CD14-positive monocyte (primary cell): ENCODE data around the gene CCDC194. TPM values are rescaled to one million over a fixed set of nuclear protein-coding genes. Genes with fewer than 3 reads are reported as not detected.

Source experiments
- DNase-seq, 3 donors: peaks; one replicate each; pipeline ENCODE4 v3.0.0-alpha.2; 2011 to 2022
- H2AFZ ChIP-seq: 2 replicates; pipeline ENCODE4 v1.6.0; 2012; ENCODE audit warnings: mild to moderate bottlenecking, low read depth, low read length, inconsistent platforms; ENCODE audit not compliant: insufficient read depth, poor library complexity, severe bottlenecking
- H3K27ac ChIP-seq, 2 donors: 1 replicate in 1 of 2; 2 replicates in 1 of 2; pipeline ENCODE4 v1.5.1; 2012 to 2013; ENCODE audit warnings: low read length in 2 of 2, control low read depth in 1 of 2, inconsistent platforms in 1 of 2, low read depth in 1 of 2, mild to moderate bottlenecking in 1 of 2
- H3K27me3 ChIP-seq, 2 donors: one replicate each; pipeline versions ENCODE4 v1.6.0 to v1.6.1; 2011 to 2013; ENCODE audit warnings: low read length in 2 of 2; ENCODE audit not compliant: control insufficient read depth in 2 of 2, insufficient read depth in 2 of 2
- H3K36me3 ChIP-seq, 2 donors: replicated peaks in 1 of 2; 1 replicate in 1 of 2; 2 replicates in 1 of 2; pipeline versions ENCODE4 v1.5.1 to v1.6.1; 2012 to 2013; ENCODE audit warnings: low read length in 2 of 2, control low read depth in 1 of 2, inconsistent platforms in 1 of 2, mild to moderate bottlenecking in 1 of 2; ENCODE audit not compliant: insufficient read depth in 2 of 2, control insufficient read depth in 1 of 2
- H3K4me1 ChIP-seq, 2 donors: 1 replicate in 1 of 2; 2 replicates in 1 of 2; pipeline versions ENCODE4 v1.5.1 to v1.6.1; 2012 to 2013; ENCODE audit warnings: low read length in 2 of 2, control low read depth in 1 of 2, inconsistent platforms in 1 of 2, mild to moderate bottlenecking in 1 of 2, moderate library complexity in 1 of 2; ENCODE audit not compliant: insufficient read depth in 2 of 2, control insufficient read depth in 1 of 2
- H3K4me2 ChIP-seq: replicated peaks from 2 replicates; pipeline ENCODE3; 2012; ENCODE audit warnings: low read length, moderate library complexity, mild to moderate bottlenecking; ENCODE audit not compliant: poor library complexity, severe bottlenecking; ENCODE audit errors: extremely low read depth
- H3K4me3 ChIP-seq, 3 experiments: fragments of 200-600 bp in 1 of 3; sonication (generic) in 1 of 3; replicated peaks in 1 of 3; 1 replicate in 2 of 3; 2 replicates in 1 of 3; pipeline ENCODE4 v1.5.1; 2011 to 2013; ENCODE audit warnings: low read length in 3 of 3, mild to moderate bottlenecking in 3 of 3, control low read depth in 2 of 3, low read depth in 2 of 3, inconsistent platforms in 1 of 3, moderate library complexity in 1 of 3
- H3K79me2 ChIP-seq: 2 replicates; pipeline ENCODE4 v1.6.0; 2012; ENCODE audit warnings: mild to moderate bottlenecking, control low read depth, inconsistent platforms, low read length, moderate library complexity; ENCODE audit not compliant: insufficient read depth
- H3K9ac ChIP-seq: 2 replicates; pipeline ENCODE4 v1.6.0; 2017; ENCODE audit warnings: low read length, mild to moderate bottlenecking; ENCODE audit not compliant: insufficient read depth, poor library complexity, severe bottlenecking
- H3K9me3 ChIP-seq, 2 donors: replicated peaks in 1 of 2; 1 replicate in 1 of 2; 2 replicates in 1 of 2; pipeline versions ENCODE4 v1.5.1 to v1.6.1; 2012 to 2013; ENCODE audit warnings: low read length in 2 of 2, control low read depth in 1 of 2; ENCODE audit not compliant: control insufficient read depth in 1 of 2, insufficient read depth in 1 of 2
- H4K20me1 ChIP-seq: 2 replicates; pipeline ENCODE4 v1.6.0; 2012; ENCODE audit warnings: mild to moderate bottlenecking, low read length, control low read depth, moderate library complexity; ENCODE audit not compliant: insufficient read depth
- H3K27ac Mint-ChIP-seq, 7 donors: one replicate each; pipeline ENCODE4 v1.8.0; 2020; ENCODE audit warnings: mild to moderate bottlenecking in 7 of 7, mixed read lengths in 7 of 7, moderate library complexity in 6 of 7, inconsistent platforms in 2 of 7
- H3K27me3 Mint-ChIP-seq, 3 donors: one replicate each; pipeline ENCODE4 v1.8.0; 2021 to 2022; ENCODE audit warnings: low read depth in 3 of 3, mild to moderate bottlenecking in 3 of 3, mixed read lengths in 3 of 3, moderate library complexity in 3 of 3, inconsistent platforms in 1 of 3
- H3K36me3 Mint-ChIP-seq, 2 donors: one replicate each; pipeline ENCODE4 v1.8.0; 2020; ENCODE audit warnings: mixed read lengths in 2 of 2, inconsistent platforms in 1 of 2, mild to moderate bottlenecking in 1 of 2
- H3K4me1 Mint-ChIP-seq: one replicate; pipeline ENCODE4 v1.8.0; 2020; ENCODE audit warnings: mild to moderate bottlenecking, mixed read lengths
- H3K4me3 Mint-ChIP-seq, 2 donors: one replicate each; pipeline ENCODE4 v1.8.0; 2020; ENCODE audit warnings: mild to moderate bottlenecking in 2 of 2, mixed read lengths in 2 of 2, moderate library complexity in 1 of 2
- H3K9me3 Mint-ChIP-seq, 7 donors: one replicate each; pipeline ENCODE4 v1.8.0; 2020 to 2022; ENCODE audit warnings: mixed read lengths in 7 of 7, mild to moderate bottlenecking in 6 of 7, moderate library complexity in 6 of 7, inconsistent platforms in 2 of 7
- CTCF ChIP-seq: fragments of 200-600 bp; IDR thresholded peaks from one replicate; pipeline ENCODE4 v1.8.0; 2022; ENCODE audit warnings: antibody characterized with exemption, mild to moderate bottlenecking
- WGBS: methylation state at CpG from one replicate; pipeline ENCODE4 v1.1.5; 2013; ENCODE audit warnings: missing lambda C conversion rate; ENCODE audit not compliant: insufficient coverage; 5-methylcytosine and 5-hydroxymethylcytosine counted together
- intact Hi-C, 2 donors: fragments of 100-400 bp; cut with micrococcal nuclease; formaldehyde crosslinking; loops; one replicate each; pipeline versions ENCODE4 v1.15.0 to v1.15.1; 2023
- polyA plus RNA-seq, 3 donors: library from polyadenylated mRNA; depleted of rRNA in 1 of 3; unstranded in 2 of 3; stranded (reverse) in 1 of 3; fragments of 300-500 nt in 2 of 3; fragments of >200 nt in 1 of 3; fragmentation: Illumina TruSeq in 2 of 3; gene quantifications; 1 replicate in 2 of 3; 2 replicates in 1 of 3; pipeline ENCODE4 v1.2.3, GENCODE V29; 2012 to 2021

The CCDC194 gene
- polyA plus RNA-seq, 3 donors: 0.52 TPM; not detected in 2

DNA sequence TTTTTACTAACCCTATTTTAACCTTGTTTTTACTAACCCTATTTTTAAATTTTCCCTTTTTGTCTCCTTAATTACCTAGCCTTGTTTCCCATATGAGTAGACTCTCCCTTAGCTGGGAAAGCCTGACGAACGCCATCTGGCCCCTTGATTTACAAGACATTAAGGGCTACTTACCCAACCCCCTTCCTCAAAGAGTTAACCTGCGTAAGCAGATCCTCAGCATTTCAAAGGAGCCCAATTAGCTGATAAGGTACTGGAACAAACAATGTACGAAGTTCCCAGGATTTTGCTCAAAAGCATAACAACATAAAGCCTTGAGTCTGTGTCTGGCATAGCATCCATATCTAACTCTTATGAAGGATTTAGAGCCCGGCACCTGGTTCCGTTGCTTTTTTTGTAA, 21.1 kb upstream of the CCDC194 start:
- H3K79me2 ChIP-seq: peaks cover under 1% of the 10 kb centered on the region

GRCh38 chr19:17414097-17414496, 20.1 kb upstream of the CCDC194 start:
- Histone ChIP-seq H3K9ac (no peak overlapping the region), H3K27me3 (no peaks in the 10 kb centered on the region), H3K4me2 (no peak overlapping the region), H3K36me3 (peaks cover 36 to 56% of the 10 kb centered on the region in 2 donors), H3K4me1 (peaks cover 3 to 4% of the 10 kb centered on the region in 2 donors), H3K4me3 (no peak overlapping the region), H3K27ac (no peak overlapping the region), H3K9me3 (no peaks in the 10 kb centered on the region), H3K79me2 (peaks cover 11% of the 10 kb centered on the region), H2AFZ (no peak overlapping the region), H4K20me1 (peaks cover 25% of the 10 kb centered on the region)
- H3K4me3 Mint-ChIP-seq: no peak overlapping the region
- no peaks in the 10 kb centered on the region for H3K27me3 Mint-ChIP-seq
- H3K4me1 Mint-ChIP-seq: peaks cover 16% of the 10 kb centered on the region
- H3K27ac Mint-ChIP-seq: no peak overlapping the region
- intact Hi-C loops: no loop called here
- TF ChIP-seq CTCF: no peak
- no peak for DNase-seq
- H3K36me3 Mint-ChIP-seq: peaks cover 46 to 67% of the 10 kb centered on the region in 2 donors
- no peaks in the 10 kb centered on the region for H3K9me3 Mint-ChIP-seq
- 95% methylated on average over 8 of the region's 8 CpGs for WGBS

More for the DNA sequence above, 21.1 kb upstream of the CCDC194 start:
- peaks cover 7 to 12% of the 10 kb centered on the region in 2 donors for H3K4me1 ChIP-seq
- no peaks in the 10 kb centered on the region for H3K27me3 Mint-ChIP-seq
- H3K9me3 Mint-ChIP-seq: no peaks in the 10 kb centered on the region
- H3K36me3 ChIP-seq: peaks cover 36 to 51% of the 10 kb centered on the region in 2 donors
- no peak overlapping the region for H3K27ac ChIP-seq
- 94% methylated on average over 4 of the region's 6 CpGs for WGBS
- no peaks in the 10 kb centered on the region for H3K27me3 ChIP-seq
- H3K4me3 ChIP-seq: no peak overlapping the region
- H3K9ac ChIP-seq: no peak overlapping the region
- no peak overlapping the region for H2AFZ ChIP-seq
- no peak for TF ChIP-seq CTCF
- peaks cover 21% of the 10 kb centered on the region for H3K4me1 Mint-ChIP-seq
- intact Hi-C loops: loop anchor here in 1 of 2 donors (5.0 kb wide), 1 partner anchor 1502 kb away; the partner anchor contains the start of genes COPE and DDX49
- H3K4me2 ChIP-seq: no peak overlapping the region
- peaks cover 46 to 61% of the 10 kb centered on the region in 2 donors for H3K36me3 Mint-ChIP-seq
- H4K20me1 ChIP-seq: peaks cover 25% of the 10 kb centered on the region
- no peaks in the 10 kb centered on the region for H3K9me3 ChIP-seq
- no peak overlapping the region for H3K4me3 Mint-ChIP-seq
- no peak overlapping the region for H3K27ac Mint-ChIP-seq
- DNase-seq: no peak
